SK-N-SH (cell line): Measurements from ENCODE around the gene IGSF3.

ENCODE experiments used
- FOSL2 ChIP-seq: IDR thresholded peaks from 2 replicates; pipeline ENCODE4 v1.4.0; 2012; ENCODE audit warnings: low read depth, mild to moderate bottlenecking, moderate library complexity, borderline replicate concordance
- RCOR1 ChIP-seq: fragments of 150-350 bp; IDR thresholded peaks from 2 replicates; pipeline ENCODE4 v1.6.1; 2017; ENCODE audit warnings: antibody characterized with exemption, low read length
- TF ChIP-seq, protein P1 (sequence below): IDR thresholded peaks from 2 replicates; pipeline ENCODE4 v1.4.0; 2012; ENCODE audit warnings: low read depth
- TF ChIP-seq, protein P2 (sequence below): fragments of 200-600 bp; sonication (generic); IDR thresholded peaks from 2 replicates; pipeline ENCODE4 v1.6.1; 2017; ENCODE audit warnings: antibody characterized with exemption, mild to moderate bottlenecking, moderate library complexity
- TF ChIP-seq, protein P3 (sequence below): IDR thresholded peaks from 2 replicates; pipeline ENCODE4 v1.4.0; 2012; ENCODE audit warnings: low read depth, borderline replicate concordance

DNA sequence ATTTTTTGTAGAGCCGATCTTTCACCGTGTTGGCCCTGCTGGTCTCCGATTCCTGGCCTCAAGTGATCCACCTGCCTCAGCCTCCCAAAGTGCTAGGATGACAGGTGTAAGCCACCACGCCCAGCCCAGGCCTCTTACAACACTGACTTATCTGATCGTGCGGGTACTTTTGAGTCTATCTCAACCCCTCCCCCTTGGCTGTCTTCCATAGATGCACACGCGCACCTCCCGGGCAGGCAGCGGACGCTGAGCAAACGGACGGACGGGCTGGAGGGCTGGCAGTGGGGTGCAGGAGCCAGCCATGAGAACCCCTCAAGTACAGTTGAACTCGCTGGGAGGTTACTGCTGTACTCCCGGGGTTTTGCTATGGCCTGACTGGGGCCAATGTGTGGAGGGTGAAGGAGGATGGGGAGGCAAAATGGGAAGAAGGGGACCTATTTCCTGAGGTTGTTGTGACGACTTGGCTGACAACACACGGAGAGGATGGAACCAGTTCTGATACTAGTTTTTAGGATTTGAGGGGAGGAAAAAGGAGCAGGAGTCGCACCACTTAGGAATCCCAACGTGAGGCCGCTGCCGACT, 97.7 kb downstream of the IGSF3 start:
- TF ChIP-seq, protein P1, sequence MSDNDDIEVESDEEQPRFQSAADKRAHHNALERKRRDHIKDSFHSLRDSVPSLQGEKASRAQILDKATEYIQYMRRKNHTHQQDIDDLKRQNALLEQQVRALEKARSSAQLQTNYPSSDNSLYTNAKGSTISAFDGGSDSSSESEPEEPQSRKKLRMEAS: no peak
- TF ChIP-seq FOSL2 (no peak), RCOR1 (no peak)
- TF ChIP-seq, protein P2, sequence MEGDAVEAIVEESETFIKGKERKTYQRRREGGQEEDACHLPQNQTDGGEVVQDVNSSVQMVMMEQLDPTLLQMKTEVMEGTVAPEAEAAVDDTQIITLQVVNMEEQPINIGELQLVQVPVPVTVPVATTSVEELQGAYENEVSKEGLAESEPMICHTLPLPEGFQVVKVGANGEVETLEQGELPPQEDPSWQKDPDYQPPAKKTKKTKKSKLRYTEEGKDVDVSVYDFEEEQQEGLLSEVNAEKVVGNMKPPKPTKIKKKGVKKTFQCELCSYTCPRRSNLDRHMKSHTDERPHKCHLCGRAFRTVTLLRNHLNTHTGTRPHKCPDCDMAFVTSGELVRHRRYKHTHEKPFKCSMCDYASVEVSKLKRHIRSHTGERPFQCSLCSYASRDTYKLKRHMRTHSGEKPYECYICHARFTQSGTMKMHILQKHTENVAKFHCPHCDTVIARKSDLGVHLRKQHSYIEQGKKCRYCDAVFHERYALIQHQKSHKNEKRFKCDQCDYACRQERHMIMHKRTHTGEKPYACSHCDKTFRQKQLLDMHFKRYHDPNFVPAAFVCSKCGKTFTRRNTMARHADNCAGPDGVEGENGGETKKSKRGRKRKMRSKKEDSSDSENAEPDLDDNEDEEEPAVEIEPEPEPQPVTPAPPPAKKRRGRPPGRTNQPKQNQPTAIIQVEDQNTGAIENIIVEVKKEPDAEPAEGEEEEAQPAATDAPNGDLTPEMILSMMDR: no peak
- TF ChIP-seq, protein P3, sequence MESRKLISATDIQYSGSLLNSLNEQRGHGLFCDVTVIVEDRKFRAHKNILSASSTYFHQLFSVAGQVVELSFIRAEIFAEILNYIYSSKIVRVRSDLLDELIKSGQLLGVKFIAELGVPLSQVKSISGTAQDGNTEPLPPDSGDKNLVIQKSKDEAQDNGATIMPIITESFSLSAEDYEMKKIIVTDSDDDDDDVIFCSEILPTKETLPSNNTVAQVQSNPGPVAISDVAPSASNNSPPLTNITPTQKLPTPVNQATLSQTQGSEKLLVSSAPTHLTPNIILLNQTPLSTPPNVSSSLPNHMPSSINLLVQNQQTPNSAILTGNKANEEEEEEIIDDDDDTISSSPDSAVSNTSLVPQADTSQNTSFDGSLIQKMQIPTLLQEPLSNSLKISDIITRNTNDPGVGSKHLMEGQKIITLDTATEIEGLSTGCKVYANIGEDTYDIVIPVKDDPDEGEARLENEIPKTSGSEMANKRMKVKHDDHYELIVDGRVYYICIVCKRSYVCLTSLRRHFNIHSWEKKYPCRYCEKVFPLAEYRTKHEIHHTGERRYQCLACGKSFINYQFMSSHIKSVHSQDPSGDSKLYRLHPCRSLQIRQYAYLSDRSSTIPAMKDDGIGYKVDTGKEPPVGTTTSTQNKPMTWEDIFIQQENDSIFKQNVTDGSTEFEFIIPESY: no peak
